HCT116 (cell line): ENCODE data around the gene CHFR. TPM values are rescaled to one million over a fixed set of nuclear protein-coding genes. Genes with fewer than 3 reads are reported as not detected.

ENCODE experiments used
- ATAC-seq: fragments of 200-7000 bp; cut with Tn5 transposase; 2 replicates; pipeline ENCODE4 v1.9.1; 2020; ENCODE audit warnings: mild to moderate bottlenecking, moderate library complexity
- BruUV-seq: library from RNA; stranded (reverse); fragments of 400-500 nt; replicated peaks from 2 replicates; lab custom pipeline; 2021; lab: Mats Ljungman, UMichigan
- CTCF ChIA-PET: fragments of 300-600 bp; sonication (Branson Sonifier 250); formaldehyde crosslinking; loops from one replicate; lab custom pipeline; 2021; ENCODE audit warnings: antibody characterized with exemption; lab: Charles Lee
- POLR2A ChIA-PET: fragments of 300-600, 350-600 bp; sonication (Branson Sonifier 250); formaldehyde crosslinking; loops from one replicate; lab custom pipeline; 2021; ENCODE audit warnings: antibody characterized with exemption; lab: Charles Lee
- RAD21 ChIA-PET, 2 experiments: fragments of 300-600 bp; sonication (Branson Sonifier 250); formaldehyde crosslinking; loops; one replicate each; lab custom pipeline; 2023; ENCODE audit warnings: low total read pairs in 2 of 2; ENCODE audit not compliant: uncharacterized antibody in 2 of 2, unreplicated experiment in 2 of 2, low non-redundant PET in 1 of 2; lab: Charles Lee
- DNase-seq: peaks from one replicate; pipeline ENCODE4 v3.0.0-alpha.2; 2010; ENCODE audit warnings: low read depth, low spot score
- H2AFZ ChIP-seq: fragments of 200-600 bp; shearing (Covaris generic), sonication (generic); 2 replicates; pipeline ENCODE4 v1.6.1; 2017; ENCODE audit warnings: low read depth, mixed run types, mixed read lengths, antibody characterized with exemption, low read length; ENCODE audit not compliant: poor library complexity, severe bottlenecking
- H3K27ac ChIP-seq: 2 replicates; pipeline ENCODE4 v1.5.1; 2012; ENCODE audit warnings: low read depth, low read length
- H3K27me3 ChIP-seq: fragments of 200-600 bp; sonication (generic); 2 replicates; pipeline ENCODE4 v1.6.1; 2016; ENCODE audit warnings: mixed run types, low read length, mixed read lengths; ENCODE audit not compliant: insufficient read depth
- H3K36me3 ChIP-seq, 2 experiments: fragments of 200-500 bp in 1 of 2; fragments of 200-600 bp in 1 of 2; sonication (Bioruptor generic) in 1 of 2; sonication (generic) in 1 of 2; 2 replicates each; pipeline versions ENCODE4 v1.5.1 to v1.6.1; 2014 to 2016; ENCODE audit warnings: low read length in 2 of 2, inconsistent platforms in 1 of 2, mixed read lengths in 1 of 2, mixed run types in 1 of 2; ENCODE audit not compliant: insufficient read depth in 2 of 2, control insufficient read depth in 1 of 2
- H3K4me1 ChIP-seq, 2 experiments: fragments of 200-600 bp in 1 of 2; sonication (generic) in 1 of 2; 2 replicates each; pipeline versions ENCODE4 v1.5.1 to v1.6.1; 2012 to 2017; ENCODE audit warnings: low read length in 2 of 2, inconsistent platforms in 1 of 2, mild to moderate bottlenecking in 1 of 2, mixed read lengths in 1 of 2, mixed run types in 1 of 2, moderate library complexity in 1 of 2; ENCODE audit not compliant: insufficient read depth in 2 of 2, control insufficient read depth in 1 of 2
- H3K4me2 ChIP-seq: fragments of 200-600 bp; sonication (generic); 2 replicates; pipeline ENCODE4 v1.6.1; 2017; ENCODE audit warnings: mixed run types, low read length, mixed read lengths
- H3K4me3 ChIP-seq, 2 experiments: fragments of 200-600 bp in 1 of 2; sonication (generic) in 1 of 2; replicated peaks in 1 of 2; 2 replicates each; pipeline ENCODE4 v1.5.1; 2011 to 2016; ENCODE audit warnings: low read length in 2 of 2, control low read depth in 1 of 2, low read depth in 1 of 2, mild to moderate bottlenecking in 1 of 2, mixed read lengths in 1 of 2, mixed run types in 1 of 2
- H3K79me2 ChIP-seq: fragments of 200-600 bp; sonication (generic); 2 replicates; pipeline ENCODE4 v1.6.1; 2017; ENCODE audit warnings: mild to moderate bottlenecking, mixed run types, low read length, moderate library complexity, mixed read lengths; ENCODE audit not compliant: insufficient read depth
- H3K9ac ChIP-seq: fragments of 200-600 bp; sonication (generic); 2 replicates; pipeline ENCODE4 v1.6.1; 2016; ENCODE audit warnings: low read length, mixed read lengths
- H3K9me2 ChIP-seq: fragments of 200-600 bp; sonication (generic), shearing (Covaris generic); 2 replicates; pipeline ENCODE4 v1.6.1; 2017; ENCODE audit warnings: mixed run types, mild to moderate bottlenecking, moderate library complexity; ENCODE audit not compliant: insufficient read depth
- H3K9me3 ChIP-seq, 2 experiments: fragments of 200-500 bp in 1 of 2; fragments of 200-600 bp in 1 of 2; sonication (Bioruptor generic) in 1 of 2; sonication (generic) in 1 of 2; 2 replicates each; pipeline ENCODE4 v1.6.1; 2014 to 2017; ENCODE audit warnings: low read length in 2 of 2, mixed read lengths in 2 of 2, inconsistent platforms in 1 of 2, low read depth in 1 of 2, mild to moderate bottlenecking in 1 of 2, mixed run types in 1 of 2, moderate library complexity in 1 of 2; ENCODE audit not compliant: control insufficient read depth in 1 of 2, insufficient read depth in 1 of 2
- H4K20me1 ChIP-seq: fragments of 200-600 bp; sonication (generic), shearing (Covaris generic); 2 replicates; pipeline ENCODE4 v1.6.1; 2017; ENCODE audit warnings: mixed run types, mild to moderate bottlenecking, moderate library complexity; ENCODE audit not compliant: insufficient read depth
- JUND ChIP-seq: IDR thresholded peaks from 2 replicates; pipeline ENCODE4 v1.6.1; 2012
- RAD21 ChIP-seq: IDR thresholded peaks from 2 replicates; pipeline ENCODE4 v1.6.1; 2012; ENCODE audit warnings: low read depth, mild to moderate bottlenecking
- intact Hi-C: fragments of 100-400 bp; cut with micrococcal nuclease; formaldehyde crosslinking; loops from 2 replicates; pipeline ENCODE4 v1.10.0; 2022
- total RNA-seq: library from RNA; stranded (reverse); gene quantifications from one replicate; pipeline ENCODE4 v1.2.1, GENCODE V29; 2021; ENCODE audit not compliant: unreplicated experiment
- TF ChIP-seq, protein P1 (sequence below), 3 experiments: fragments of 200-600 bp in 1 of 3; sonication (generic) in 1 of 3; IDR thresholded peaks in 2 of 3; conservative IDR thresholded peaks in 1 of 3; 2 replicates each; pipeline ENCODE4 v1.5.1; 2012 to 2017; ENCODE audit warnings: low read depth in 2 of 3, low read length in 2 of 3, antibody characterized with exemption in 1 of 3, borderline replicate concordance in 1 of 3, control low read depth in 1 of 3, mild to moderate bottlenecking in 1 of 3, mixed read lengths in 1 of 3, mixed run types in 1 of 3, moderate library complexity in 1 of 3; ENCODE audit not compliant: insufficient read depth in 1 of 3

CHFR gene
- total RNA-seq, 1 experiment from 2014 or later = 0.39 TPM

DNA sequence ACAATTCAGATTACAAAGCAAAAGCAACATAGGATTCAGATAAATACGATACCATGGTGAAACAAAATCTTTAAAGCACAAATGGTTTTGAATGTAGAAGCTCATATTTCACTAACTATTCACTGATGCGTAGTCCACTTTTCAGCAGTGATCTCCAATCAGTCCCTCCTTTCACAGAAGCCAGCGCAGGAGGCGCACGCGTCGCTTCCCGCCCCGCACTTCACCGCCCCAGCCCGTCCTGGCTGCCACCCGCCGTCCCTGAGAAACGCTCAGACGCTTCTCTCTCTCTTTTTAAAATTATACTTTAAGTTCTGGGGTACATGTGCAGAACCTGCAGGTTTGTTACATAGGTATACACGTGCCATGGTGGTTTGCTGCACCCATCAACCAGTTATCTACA lies 19.8 kb upstream of the CHFR start:
- H3K79me2 ChIP-seq = no peaks in the 10 kb centered on the region
- no peaks in the 10 kb centered on the region for H3K9me2 ChIP-seq
- no peak overlapping the region for H2AFZ ChIP-seq
- H3K4me2 ChIP-seq = no peak overlapping the region
- no peak overlapping the region for H3K4me3 ChIP-seq
- ChIA-PET RAD21 (no interaction called here), POLR2A (no interaction called here), CTCF (no interaction called here)
- no TSS peak for BruUV-seq
- H3K36me3 ChIP-seq = no peaks in the 10 kb centered on the region
- no peak overlapping the region for H3K9ac ChIP-seq
- H3K27ac ChIP-seq = no peak overlapping the region
- H3K9me3 ChIP-seq = peaks cover 6 to 9% of the 10 kb centered on the region in 2 experiments; a peak in 2 of 4 replicates
- no peaks in the 10 kb centered on the region for H3K27me3 ChIP-seq
- no peak for TF ChIP-seq RAD21
- ATAC-seq (no peak), DNase-seq (no peak)
- intact Hi-C loops = no loop called here
- H3K4me1 ChIP-seq = no peaks in the 10 kb centered on the region
- H4K20me1 ChIP-seq = no peaks in the 10 kb centered on the region

- no peaks in the 10 kb centered on the region for H3K79me2 ChIP-seq
- no peak overlapping the region for H3K4me2 ChIP-seq
- H3K36me3 ChIP-seq = no peaks in the 10 kb centered on the region
- no peak overlapping the region for H3K9ac ChIP-seq
- RAD21 ChIA-PET = no interaction called here
- ATAC-seq (no peak), DNase-seq (no peak)
- no peak overlapping the region for H3K27ac ChIP-seq
- CTCF ChIA-PET = no interaction called here
- TF ChIP-seq JUND = no peak
- TF ChIP-seq, protein P1, sequence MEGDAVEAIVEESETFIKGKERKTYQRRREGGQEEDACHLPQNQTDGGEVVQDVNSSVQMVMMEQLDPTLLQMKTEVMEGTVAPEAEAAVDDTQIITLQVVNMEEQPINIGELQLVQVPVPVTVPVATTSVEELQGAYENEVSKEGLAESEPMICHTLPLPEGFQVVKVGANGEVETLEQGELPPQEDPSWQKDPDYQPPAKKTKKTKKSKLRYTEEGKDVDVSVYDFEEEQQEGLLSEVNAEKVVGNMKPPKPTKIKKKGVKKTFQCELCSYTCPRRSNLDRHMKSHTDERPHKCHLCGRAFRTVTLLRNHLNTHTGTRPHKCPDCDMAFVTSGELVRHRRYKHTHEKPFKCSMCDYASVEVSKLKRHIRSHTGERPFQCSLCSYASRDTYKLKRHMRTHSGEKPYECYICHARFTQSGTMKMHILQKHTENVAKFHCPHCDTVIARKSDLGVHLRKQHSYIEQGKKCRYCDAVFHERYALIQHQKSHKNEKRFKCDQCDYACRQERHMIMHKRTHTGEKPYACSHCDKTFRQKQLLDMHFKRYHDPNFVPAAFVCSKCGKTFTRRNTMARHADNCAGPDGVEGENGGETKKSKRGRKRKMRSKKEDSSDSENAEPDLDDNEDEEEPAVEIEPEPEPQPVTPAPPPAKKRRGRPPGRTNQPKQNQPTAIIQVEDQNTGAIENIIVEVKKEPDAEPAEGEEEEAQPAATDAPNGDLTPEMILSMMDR (IDR thresholded peaks at IDR 0.05 in 2 of 3, conservative IDR thresholded peaks at IDR 0.05 in 1 of 3; ENCODE audit: borderline replicate concordance in 1 of 3, insufficient read depth in 1 of 3, low read depth in 2 of 3, low read length in 2 of 3) = peak in 2 of 3 experiments; percentile 18 to 31; a peak in 2 of 6 replicates
- no peaks in the 10 kb centered on the region for H3K4me1 ChIP-seq
- POLR2A ChIA-PET = no interaction called here
- H3K4me3 ChIP-seq = no peak overlapping the region
- H4K20me1 ChIP-seq = no peaks in the 10 kb centered on the region
- H3K27me3 ChIP-seq = no peaks in the 10 kb centered on the region
- H3K9me3 ChIP-seq = peaks cover 3 to 9% of the 10 kb centered on the region in 2 experiments; a peak in 2 of 4 replicates
- intact Hi-C loops = no loop called here
- no TSS peak for BruUV-seq
- no peaks in the 10 kb centered on the region for H3K9me2 ChIP-seq
- no peak overlapping the region for H2AFZ ChIP-seq
These were observed 17.4 kb upstream of the CHFR start for GRCh38 chr12:132904718-132905328.
